HUDEP-2 (cell line): ENCODE results near the gene MRPL14.

Experiments used
- DNase-seq, 76 experiments: peaks; one replicate each; lab custom pipeline; 2025; ENCODE audit not compliant: unreplicated experiment in 76 of 76; lab: John Stamatoyannopoulos, UW

The MRPL14 gene

GRCh38 chr6:44127186-44128019, at the start of gene MRPL14, which contains the start of gene TMEM63B:
TSS of gene MRPL14 (minus strand) at chr6:44127452. CDS start at chr6:44116611, 10,841 bp downstream.
TSS of gene TMEM63B (plus strand) at chr6:44127554. CDS start at chr6:44134585, 7,031 bp downstream.
- DNase-seq: peak in 71 of 76 experiments; percentile 61 to 95 (median 84)

GRCh38 chr6:44176130-44176761, 49.0 kb upstream of the MRPL14 start:
- DNase-seq: no peak

- peak in 72 of 76 experiments; percentile 31 to 88 (median 71) for DNase-seq
These were observed 45.7 kb upstream of the MRPL14 start for GRCh38 chr6:44172731-44173500.

GRCh38 chr6:44171899-44172546, 44.8 kb upstream of the MRPL14 start:
- no peak for DNase-seq

- DNase-seq: peak in 12 of 76 experiments; percentile 13 to 49 (median 30)
These were observed 42.8 kb upstream of the MRPL14 start for GRCh38 chr6:44169886-44170570.

- DNase-seq: peak in 65 of 76 experiments; percentile 6 to 82 (median 58)
These were observed 41.9 kb upstream of the MRPL14 start for GRCh38 chr6:44169154-44169553.

- DNase-seq: no peak
These were observed 40.3 kb upstream of the MRPL14 start for GRCh38 chr6:44167567-44167966.

- no peak for DNase-seq
These were observed 39.4 kb upstream of the MRPL14 start for GRCh38 chr6:44166591-44167184.

- no peak for DNase-seq
These were observed 38.9 kb upstream of the MRPL14 start for GRCh38 chr6:44166116-44166515.

GRCh38 chr6:44162876-44163625, 35.8 kb upstream of the MRPL14 start:
- DNase-seq: no peak

GRCh38 chr6:44161997-44162338, 34.7 kb upstream of the MRPL14 start:
- no peak for DNase-seq

- no peak for DNase-seq
These were observed 31.5 kb upstream of the MRPL14 start, which contains the start of gene CAPN11 for GRCh38 chr6:44158770-44159228. TSS of gene CAPN11 (plus strand) at chr6:44158820. CDS start at chr6:44158849, 29 bp downstream.

- no peak for DNase-seq
These were observed 29.9 kb upstream of the MRPL14 start for GRCh38 chr6:44157152-44157521.

GRCh38 chr6:44156494-44157151, 29.4 kb upstream of the MRPL14 start:
- no peak for DNase-seq

- no peak for DNase-seq
These were observed 26.8 kb upstream of the MRPL14 start for GRCh38 chr6:44154067-44154466.

GRCh38 chr6:44152533-44152932, 25.3 kb upstream of the MRPL14 start:
- DNase-seq: no peak

GRCh38 chr6:44152109-44152461, 24.8 kb upstream of the MRPL14 start:
- DNase-seq: no peak

GRCh38 chr6:44151348-44152108, 24.3 kb upstream of the MRPL14 start:
- peak in 73 of 76 experiments; percentile 36 to 90 (median 78) for DNase-seq
